Neural crest cell (in vitro differentiated cells): ENCODE measurements around the gene NFYA. TPM values are rescaled to one million over a fixed set of nuclear protein-coding genes. Genes with fewer than 3 reads are reported as not detected.

Experiments
- DNase-seq: peaks from one replicate; pipeline ENCODE4 v3.0.0; 2021; ENCODE audit warnings: low read depth, mixed read lengths, low spot score
- H3K27ac Mint-ChIP-seq: one replicate; pipeline ENCODE4 v1.8.0; 2021; ENCODE audit warnings: mild to moderate bottlenecking, mixed read lengths; ENCODE audit not compliant: unreplicated experiment
- H3K27me3 Mint-ChIP-seq: 2 replicates; pipeline ENCODE4 v1.8.0; 2021; ENCODE audit warnings: low read depth, mild to moderate bottlenecking, mixed read lengths
- H3K36me3 Mint-ChIP-seq: 2 replicates; pipeline ENCODE4 v1.8.0; 2021; ENCODE audit warnings: low read depth, mild to moderate bottlenecking, mixed read lengths
- H3K4me1 Mint-ChIP-seq: 2 replicates; pipeline ENCODE4 v1.8.0; 2021; ENCODE audit warnings: mixed read lengths
- H3K4me3 Mint-ChIP-seq: one replicate; pipeline ENCODE4 v1.8.0; 2021; ENCODE audit warnings: mild to moderate bottlenecking, mixed read lengths
- H3K9me3 Mint-ChIP-seq: 2 replicates; pipeline ENCODE4 v1.8.0; 2021; ENCODE audit warnings: mixed read lengths
- total RNA-seq: library from RNA; stranded (reverse); gene quantifications from 2 replicates; pipeline ENCODE4 v1.2.1, GENCODE V29; 2021
- TF ChIP-seq, protein P1 (sequence below): fragments of 200-600 bp; sonication (generic); conservative IDR thresholded peaks from 2 replicates; pipeline ENCODE4 v1.5.0; 2021; ENCODE audit warnings: antibody characterized with exemption, mild to moderate bottlenecking

The NFYA gene
- total RNA-seq, 1 donor from 2014 or later: 59.7 TPM

DNA sequence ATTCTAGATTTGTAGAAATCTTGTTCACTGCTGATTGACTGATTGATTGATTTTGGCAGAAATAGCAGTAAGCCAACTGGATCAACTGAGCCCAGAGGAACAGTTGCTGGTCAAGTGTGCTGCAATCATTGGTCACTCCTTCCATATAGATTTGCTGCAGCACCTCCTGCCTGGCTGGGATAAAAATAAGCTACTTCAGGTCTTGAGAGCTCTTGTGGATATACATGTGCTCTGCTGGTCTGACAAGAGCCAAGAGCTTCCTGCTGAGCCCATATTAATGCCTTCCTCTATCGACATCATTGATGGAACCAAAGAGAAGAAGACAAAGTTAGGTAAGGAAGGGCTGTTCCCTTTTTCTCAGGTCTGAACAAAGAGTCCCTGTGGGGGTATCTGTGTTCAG is 50.1 kb downstream of the NFYA start:
- H3K36me3 Mint-ChIP-seq: peaks cover 6% of the 10 kb centered on the region
- H3K4me3 Mint-ChIP-seq: no peak overlapping the region
- no peak for DNase-seq
- TF ChIP-seq, protein P1, sequence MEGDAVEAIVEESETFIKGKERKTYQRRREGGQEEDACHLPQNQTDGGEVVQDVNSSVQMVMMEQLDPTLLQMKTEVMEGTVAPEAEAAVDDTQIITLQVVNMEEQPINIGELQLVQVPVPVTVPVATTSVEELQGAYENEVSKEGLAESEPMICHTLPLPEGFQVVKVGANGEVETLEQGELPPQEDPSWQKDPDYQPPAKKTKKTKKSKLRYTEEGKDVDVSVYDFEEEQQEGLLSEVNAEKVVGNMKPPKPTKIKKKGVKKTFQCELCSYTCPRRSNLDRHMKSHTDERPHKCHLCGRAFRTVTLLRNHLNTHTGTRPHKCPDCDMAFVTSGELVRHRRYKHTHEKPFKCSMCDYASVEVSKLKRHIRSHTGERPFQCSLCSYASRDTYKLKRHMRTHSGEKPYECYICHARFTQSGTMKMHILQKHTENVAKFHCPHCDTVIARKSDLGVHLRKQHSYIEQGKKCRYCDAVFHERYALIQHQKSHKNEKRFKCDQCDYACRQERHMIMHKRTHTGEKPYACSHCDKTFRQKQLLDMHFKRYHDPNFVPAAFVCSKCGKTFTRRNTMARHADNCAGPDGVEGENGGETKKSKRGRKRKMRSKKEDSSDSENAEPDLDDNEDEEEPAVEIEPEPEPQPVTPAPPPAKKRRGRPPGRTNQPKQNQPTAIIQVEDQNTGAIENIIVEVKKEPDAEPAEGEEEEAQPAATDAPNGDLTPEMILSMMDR: no peak
- no peaks in the 10 kb centered on the region for H3K27me3 Mint-ChIP-seq
- H3K4me1 Mint-ChIP-seq: peaks cover 6% of the 10 kb centered on the region
- H3K9me3 Mint-ChIP-seq: no peaks in the 10 kb centered on the region
- H3K27ac Mint-ChIP-seq: no peak overlapping the region

DNA sequence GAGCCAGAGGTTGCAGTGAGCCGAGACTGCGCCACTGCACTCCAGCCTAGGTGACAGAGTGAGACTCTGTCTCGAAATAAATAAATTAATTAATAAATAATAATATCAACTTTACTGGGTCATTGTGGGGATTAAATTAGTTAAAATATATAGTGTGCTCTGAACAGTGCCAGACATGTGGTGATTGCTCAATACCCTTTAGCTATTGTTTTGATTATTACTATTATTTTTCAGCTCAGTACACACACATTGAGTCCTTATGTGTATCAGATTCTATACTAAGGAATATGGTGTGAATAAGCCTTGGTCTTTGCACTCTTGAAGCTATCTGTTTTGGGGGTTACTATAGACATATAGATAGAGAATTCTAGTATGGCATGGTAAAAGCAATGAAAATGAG is 52.5 kb downstream of the NFYA start:
- TF ChIP-seq, protein P1: no peak
- no peaks in the 10 kb centered on the region for H3K4me1 Mint-ChIP-seq
- peaks cover 6% of the 10 kb centered on the region for H3K36me3 Mint-ChIP-seq
- DNase-seq: no peak
- H3K9me3 Mint-ChIP-seq: no peaks in the 10 kb centered on the region
- H3K27ac Mint-ChIP-seq: no peak overlapping the region
- no peak overlapping the region for H3K4me3 Mint-ChIP-seq
- no peaks in the 10 kb centered on the region for H3K27me3 Mint-ChIP-seq

GRCh38 chr6:41132254-41132653 is 59.5 kb downstream of the NFYA start:
- no peak overlapping the region for H3K27ac Mint-ChIP-seq

GRCh38 chr6:41135062-41135832 is 62.5 kb downstream of the NFYA start:
- Mint-ChIP-seq H3K27me3 (no peaks in the 10 kb centered on the region), H3K4me3 (no peak overlapping the region), H3K27ac (no peak overlapping the region), H3K36me3 (no peaks in the 10 kb centered on the region), H3K4me1 (peaks cover 9% of the 10 kb centered on the region), H3K9me3 (no peaks in the 10 kb centered on the region)
- TF ChIP-seq, protein P1: no peak
- no peak for DNase-seq

More at GRCh38 chr6:41132254-41132653, 59.5 kb downstream of the NFYA start:
- Mint-ChIP-seq H3K4me1 (no peaks in the 10 kb centered on the region), H3K9me3 (no peaks in the 10 kb centered on the region), H3K27me3 (no peaks in the 10 kb centered on the region), H3K36me3 (no peaks in the 10 kb centered on the region), H3K4me3 (no peak overlapping the region)
- no peak for DNase-seq
- TF ChIP-seq, protein P1: no peak

DNA sequence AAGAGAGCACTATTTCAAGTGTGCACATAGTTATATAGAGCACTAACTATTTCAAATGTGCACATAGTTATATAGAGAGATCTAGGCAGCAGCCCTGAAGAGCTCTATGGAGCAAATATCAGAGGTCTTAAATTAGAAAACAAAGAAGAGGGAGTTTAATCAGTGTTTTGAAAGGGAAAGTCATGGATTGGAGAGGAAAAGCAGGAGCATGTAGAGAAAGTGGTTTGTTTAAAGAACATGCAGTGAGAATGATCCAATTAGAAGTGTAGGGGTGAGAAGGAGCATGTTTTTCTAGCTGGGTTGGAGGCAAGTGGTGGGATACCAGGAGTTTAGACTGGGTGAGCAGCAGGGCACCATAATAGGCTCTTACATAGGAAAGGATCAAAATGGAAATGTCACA is 64.1 kb downstream of the NFYA start:
- no peak overlapping the region for H3K4me3 Mint-ChIP-seq
- H3K9me3 Mint-ChIP-seq: no peaks in the 10 kb centered on the region
- no peak for DNase-seq
- no peaks in the 10 kb centered on the region for H3K27me3 Mint-ChIP-seq
- no peak overlapping the region for H3K27ac Mint-ChIP-seq
- peaks cover 12% of the 10 kb centered on the region for H3K4me1 Mint-ChIP-seq
- no peaks in the 10 kb centered on the region for H3K36me3 Mint-ChIP-seq
- TF ChIP-seq, protein P1: no peak
